SK-N-SH treated with all-trans-retinoic acid at 6 μM for 48 hours (cell line): ENCODE results near the gene RIMS4.

ENCODE experiments used
- ARNTL ChIP-seq: fragments of 450-650 bp; formaldehyde crosslinking; IDR thresholded peaks from 2 replicates; pipeline ENCODE4 v1.5.0; 2020; ENCODE audit warnings: low read depth, mild to moderate bottlenecking, moderate library complexity, borderline replicate concordance
- BACH2 ChIP-seq: fragments of 250-450 bp; sonication (Bioruptor Pico); IDR thresholded peaks from 2 replicates; pipeline ENCODE4 v1.9.0; 2021; ENCODE audit warnings: mild to moderate bottlenecking, borderline replicate concordance
- CSDC2 ChIP-seq: fragments of 250-450 bp; sonication (Bioruptor Pico); IDR thresholded peaks from 2 replicates; pipeline ENCODE4 v1.5.0; 2020; ENCODE audit warnings: mild to moderate bottlenecking, moderate library complexity
- ESRRG ChIP-seq: fragments of 250-450 bp; sonication (Bioruptor Pico); IDR thresholded peaks from 2 replicates; pipeline ENCODE4 v1.6.1; 2021; ENCODE audit warnings: mild to moderate bottlenecking
- ISL1 ChIP-seq: fragments of 250-450 bp; sonication (Bioruptor Pico); IDR thresholded peaks from 2 replicates; pipeline ENCODE4 v2.1.2; 2022; ENCODE audit warnings: mild to moderate bottlenecking, moderate library complexity
- OSR1 ChIP-seq: fragments of 250-450 bp; sonication (Bioruptor Pico); IDR thresholded peaks from 2 replicates; pipeline ENCODE4 v1.8.0; 2022; ENCODE audit warnings: moderate library complexity, mild to moderate bottlenecking, inconsistent platforms
- PATZ1 ChIP-seq: fragments of 250-450 bp; sonication (Bioruptor Pico); IDR thresholded peaks from 2 replicates; pipeline ENCODE4 v1.8.0; 2020; ENCODE audit warnings: mild to moderate bottlenecking, moderate library complexity, borderline replicate concordance
- RARB ChIP-seq: fragments of 250-450 bp; sonication (Bioruptor Pico); IDR thresholded peaks from 2 replicates; pipeline ENCODE4 v1.8.0; 2021; ENCODE audit warnings: mild to moderate bottlenecking, moderate library complexity
- SNAI2 ChIP-seq: fragments of 250-450 bp; sonication (Bioruptor Pico); IDR thresholded peaks from 2 replicates; pipeline ENCODE4 v1.5.0; 2020; ENCODE audit warnings: mild to moderate bottlenecking, moderate library complexity
- TSHZ2 ChIP-seq: fragments of 250-450 bp; sonication (Bioruptor Pico); IDR thresholded peaks from 2 replicates; pipeline ENCODE4 v1.5.0; 2020; ENCODE audit warnings: mild to moderate bottlenecking, moderate library complexity
- ZFP3 ChIP-seq: fragments of 250-450 bp; sonication (Bioruptor Pico); IDR thresholded peaks from 2 replicates; pipeline ENCODE4 v1.5.0; 2020; ENCODE audit warnings: mild to moderate bottlenecking, moderate library complexity
- ZFP30 ChIP-seq: fragments of 450-650 bp; formaldehyde crosslinking; IDR thresholded peaks from 2 replicates; pipeline ENCODE4 v1.5.0; 2022; ENCODE audit warnings: mild to moderate bottlenecking, moderate library complexity
- ZNF70 ChIP-seq: fragments of 450-650 bp; formaldehyde crosslinking; IDR thresholded peaks from 2 replicates; pipeline ENCODE4 v1.5.0; 2020; ENCODE audit warnings: mild to moderate bottlenecking, moderate library complexity

GRCh38 chr20:44720621-44720996 lies 89.7 kb downstream of the RIMS4 start:
- no peak; the same call in 1 of the 2 replicates for TF ChIP-seq ISL1 (CRISPR knock-in tag)
- no peak for TF ChIP-seq OSR1 (CRISPR knock-in tag)
- no peak for TF ChIP-seq ZFP3
- no peak for TF ChIP-seq ARNTL (CRISPR knock-in tag)
- TF ChIP-seq ZNF70 (CRISPR knock-in tag), result no peak
- no peak for TF ChIP-seq TSHZ2 (CRISPR knock-in tag)
- no peak for TF ChIP-seq PATZ1 (CRISPR knock-in tag)
- TF ChIP-seq RARB, result no peak
- TF ChIP-seq ZFP30, result no peak
- no peak for TF ChIP-seq CSDC2 (CRISPR knock-in tag)
- TF ChIP-seq ESRRG (CRISPR knock-in tag), result no peak
- no peak for TF ChIP-seq SNAI2 (CRISPR knock-in tag)
- TF ChIP-seq BACH2, result no peak
